Measurements from ENCODE around the gene ACHE.

GRCh38 chr7:100893910-100894721, 1.6 kb downstream of the ACHE start:
- TF ChIP-seq POLR2A (IDR thresholded peaks at IDR 0.05; ENCODE audit: low read depth, low read length) (no peak), POLR2AphosphoS5 (IDR thresholded peaks at IDR 0.05; ENCODE audit: low read depth, low read length) (no peak), TAF1 (IDR thresholded peaks at IDR 0.05; ENCODE audit: low read depth, low read length) (no peak), POU2F2 (IDR thresholded peaks at IDR 0.05; ENCODE audit: low read depth, low read length) (no peak), PAX5 (IDR thresholded peaks at IDR 0.05; ENCODE audit: insufficient read depth, low read length, severe bottlenecking) (no peak)
